Thyroid gland (tissue), 4 donors: ENCODE results near the gene MYL3.

ENCODE experiments used
- POLR2A ChIP-seq, 2 donors: fragments of 450-650 bp; IDR thresholded peaks; one replicate each; pipeline ENCODE4 v1.6.1; 2017; ENCODE audit warnings: antibody characterized with exemption in 2 of 2, mild to moderate bottlenecking in 2 of 2, moderate library complexity in 1 of 2
- TF ChIP-seq, protein P1 (sequence below), 6 experiments: fragments of 200-600 bp in 3 of 6; fragments of 450-650 bp in 3 of 6; sonication (generic) in 3 of 6; IDR thresholded peaks; one replicate each; pipeline ENCODE4 v1.5.1; 2016 to 2019; ENCODE audit warnings: antibody characterized with exemption in 6 of 6, mild to moderate bottlenecking in 2 of 6, inconsistent platforms in 1 of 6, moderate library complexity in 1 of 6

GRCh38 chr3:46835491-46835890, 27.8 kb downstream of the MYL3 start:
- TF ChIP-seq, protein P1, sequence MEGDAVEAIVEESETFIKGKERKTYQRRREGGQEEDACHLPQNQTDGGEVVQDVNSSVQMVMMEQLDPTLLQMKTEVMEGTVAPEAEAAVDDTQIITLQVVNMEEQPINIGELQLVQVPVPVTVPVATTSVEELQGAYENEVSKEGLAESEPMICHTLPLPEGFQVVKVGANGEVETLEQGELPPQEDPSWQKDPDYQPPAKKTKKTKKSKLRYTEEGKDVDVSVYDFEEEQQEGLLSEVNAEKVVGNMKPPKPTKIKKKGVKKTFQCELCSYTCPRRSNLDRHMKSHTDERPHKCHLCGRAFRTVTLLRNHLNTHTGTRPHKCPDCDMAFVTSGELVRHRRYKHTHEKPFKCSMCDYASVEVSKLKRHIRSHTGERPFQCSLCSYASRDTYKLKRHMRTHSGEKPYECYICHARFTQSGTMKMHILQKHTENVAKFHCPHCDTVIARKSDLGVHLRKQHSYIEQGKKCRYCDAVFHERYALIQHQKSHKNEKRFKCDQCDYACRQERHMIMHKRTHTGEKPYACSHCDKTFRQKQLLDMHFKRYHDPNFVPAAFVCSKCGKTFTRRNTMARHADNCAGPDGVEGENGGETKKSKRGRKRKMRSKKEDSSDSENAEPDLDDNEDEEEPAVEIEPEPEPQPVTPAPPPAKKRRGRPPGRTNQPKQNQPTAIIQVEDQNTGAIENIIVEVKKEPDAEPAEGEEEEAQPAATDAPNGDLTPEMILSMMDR (IDR thresholded peaks at IDR 0.05) = no peak
- no peak for TF ChIP-seq POLR2A (IDR thresholded peaks at IDR 0.05)
